Mononuclear cell (primary cell): ENCODE measurements around the gene XAGE3. TPM values are rescaled to one million over a fixed set of nuclear protein-coding genes. Genes with fewer than 3 reads are reported as not detected.
"Not testable (repeated sequence)": the region's sequence is repeated elsewhere in the genome, so short reads cannot be mapped to it uniquely, and the experiment has no call there.

ENCODE experiments used
- H3K27me3 ChIP-seq: 2 replicates; pipeline ENCODE4 v1.6.0; 2011; ENCODE audit warnings: low read length, control low read depth; ENCODE audit not compliant: insufficient read depth
- H3K4me1 ChIP-seq: 2 replicates; pipeline ENCODE4 v1.5.1; 2011; ENCODE audit warnings: mild to moderate bottlenecking, low read length, control low read depth; ENCODE audit not compliant: insufficient read depth
- H3K4me3 ChIP-seq: 2 replicates; pipeline ENCODE4 v1.5.1; 2011; ENCODE audit warnings: mild to moderate bottlenecking, low read length, moderate library complexity
- H3K9me3 ChIP-seq: 2 replicates; pipeline ENCODE4 v1.5.1; 2011; ENCODE audit warnings: low read depth, mild to moderate bottlenecking, control low read depth, low read length
- total RNA-seq: library from RNA; depleted of rRNA; stranded (reverse); fragments of >200 nt; gene quantifications from one replicate; pipeline ENCODE4 v1.2.3, GENCODE V29; 2012

The XAGE3 gene
- total RNA-seq, result not detected

DNA sequence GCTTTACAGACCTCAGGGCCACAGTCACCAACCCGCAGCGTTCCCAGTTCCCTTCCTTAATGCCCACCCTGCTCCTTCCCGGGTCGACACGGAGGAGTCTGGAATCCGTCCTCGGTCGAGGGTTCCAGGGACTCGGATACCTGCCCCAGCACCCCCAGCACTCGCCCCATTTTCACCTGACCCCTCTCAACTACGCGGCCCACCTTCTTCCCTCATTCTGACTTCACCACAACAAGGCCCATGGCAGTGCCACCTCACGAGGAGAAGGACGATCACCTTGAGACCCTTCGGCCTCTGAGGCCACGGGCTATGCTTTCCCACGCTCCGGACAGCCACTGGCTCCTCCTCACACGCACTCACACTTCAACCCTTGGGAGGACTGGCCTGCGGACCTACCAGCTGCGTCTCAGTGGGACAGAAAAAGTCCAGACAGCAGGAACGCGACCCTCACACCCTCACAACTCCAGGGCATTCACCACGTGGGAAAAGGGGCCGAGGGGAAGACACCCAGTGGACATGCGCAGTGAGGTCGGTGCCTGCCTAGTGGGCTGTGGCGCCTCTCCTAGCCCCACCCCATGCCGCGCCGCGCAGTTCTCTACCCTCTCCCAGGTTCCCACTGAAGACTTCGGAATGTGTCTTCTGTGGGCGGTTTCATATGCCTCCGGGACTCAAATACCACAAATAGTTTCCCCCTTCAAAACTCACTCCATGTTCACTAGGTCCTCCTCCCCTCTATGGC is at the start of gene XAGE3:
XAGE3 (minus strand) TSS at position 474 of the 739 bp plus-strand sequence. CDS start 950 bp downstream, outside the sequence.
- H3K4me1 ChIP-seq, result no peaks in the 10 kb centered on the region
- H3K9me3 ChIP-seq, result no peaks in the 10 kb centered on the region
- H3K27me3 ChIP-seq, result no peaks in the 10 kb centered on the region

GRCh38 chrX:52914704-52915103 is 46.8 kb upstream of the XAGE3 start:
- not testable (repeated sequence) for H3K4me1 ChIP-seq, H3K4me3 ChIP-seq, H3K27me3 ChIP-seq, H3K9me3 ChIP-seq

More for the DNA sequence above, at the start of gene XAGE3:
- no peak within 1 kb of the TSS for H3K4me3 ChIP-seq

DNA sequence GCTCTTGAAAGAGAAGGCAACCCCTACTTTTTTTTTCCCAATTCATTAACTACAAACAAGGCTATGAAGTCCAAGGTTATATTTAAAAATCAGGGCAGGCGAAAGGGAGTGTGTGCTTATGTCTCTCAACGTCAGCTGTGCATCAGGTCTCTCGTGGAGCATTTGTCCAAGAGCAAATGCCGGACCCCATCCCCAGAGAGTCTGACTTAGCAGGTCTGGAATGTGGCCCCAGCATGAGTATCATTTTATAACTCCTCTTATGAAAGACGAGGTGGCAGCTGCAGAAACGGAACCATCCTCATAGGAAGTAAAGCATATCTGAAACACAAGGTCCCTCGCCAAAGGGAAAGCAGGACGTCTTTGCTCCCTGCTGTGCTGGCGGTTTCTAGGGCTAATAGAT is 45.8 kb upstream of the XAGE3 start:
- H3K9me3 ChIP-seq, H3K27me3 ChIP-seq, H3K4me1 ChIP-seq, H3K4me3 ChIP-seq: not testable (repeated sequence)

GRCh38 chrX:52909313-52909969 is 41.6 kb upstream of the XAGE3 start:
- H3K4me3 ChIP-seq, H3K4me1 ChIP-seq, H3K27me3 ChIP-seq, H3K9me3 ChIP-seq: not testable (repeated sequence)

DNA sequence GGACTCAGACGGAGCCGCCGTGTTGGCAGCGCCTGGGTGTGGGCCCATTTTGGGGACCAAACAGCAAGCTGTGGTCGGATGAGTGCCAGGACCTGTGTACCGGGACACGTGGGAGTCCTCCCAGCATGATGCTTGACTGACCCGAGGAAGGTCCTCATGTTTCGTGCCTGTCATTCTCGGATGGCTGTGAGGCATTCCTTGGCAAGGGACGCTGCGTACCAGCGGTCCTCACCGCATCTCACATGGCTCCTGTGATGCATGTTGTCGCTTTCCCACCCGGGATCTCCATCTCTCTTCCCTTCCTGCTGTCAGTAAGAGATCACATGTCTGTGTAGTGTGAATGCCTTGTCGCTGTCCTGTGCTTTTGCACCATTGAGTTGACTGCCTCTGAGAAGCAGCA is 40.0 kb upstream of the XAGE3 start:
- not testable (repeated sequence) for H3K9me3 ChIP-seq, H3K4me3 ChIP-seq, H3K4me1 ChIP-seq, H3K27me3 ChIP-seq

GRCh38 chrX:52907137-52907536 is 39.3 kb upstream of the XAGE3 start:
- not testable (repeated sequence) for H3K27me3 ChIP-seq, H3K9me3 ChIP-seq, H3K4me3 ChIP-seq, H3K4me1 ChIP-seq

GRCh38 chrX:52906072-52906471 is 38.2 kb upstream of the XAGE3 start:
- not testable (repeated sequence) for H3K4me3 ChIP-seq, H3K4me1 ChIP-seq, H3K9me3 ChIP-seq

GRCh38 chrX:52905531-52905930 is 37.6 kb upstream of the XAGE3 start:
- H3K4me3 ChIP-seq, H3K27me3 ChIP-seq, H3K9me3 ChIP-seq, H3K4me1 ChIP-seq: not testable (repeated sequence)

More at GRCh38 chrX:52906072-52906471, 38.2 kb upstream of the XAGE3 start:
- H3K27me3 ChIP-seq, result not testable (repeated sequence)

- H3K4me1 ChIP-seq, H3K27me3 ChIP-seq, H3K9me3 ChIP-seq, H3K4me3 ChIP-seq: not testable (repeated sequence)
Measured at GRCh38 chrX:52896855-52897709, 29.2 kb upstream of the XAGE3 start, which contains the start of gene FAM156B. Gene FAM156B (plus strand): TSS chrX:52897330. CDS start chrX:52907226, 9,896 bp downstream.

DNA sequence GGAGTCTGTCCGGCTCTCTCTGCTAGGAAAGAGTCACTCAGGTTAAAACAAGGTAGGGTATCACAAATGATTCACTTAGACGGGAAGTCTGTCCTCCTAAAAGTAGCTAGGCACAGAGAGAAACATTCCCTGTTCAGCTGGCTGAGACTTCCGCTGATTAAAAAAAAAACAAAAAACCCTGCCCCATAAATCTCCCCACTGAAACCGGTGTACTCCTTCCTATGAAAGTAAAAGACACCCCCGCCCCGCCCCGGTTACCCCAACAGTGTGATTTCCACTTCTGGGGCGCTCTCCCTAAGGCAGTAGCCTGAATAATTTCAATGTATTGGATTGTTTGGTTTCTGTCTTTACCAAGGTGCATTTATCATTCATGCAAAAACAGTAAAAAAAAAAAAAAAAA is 28.6 kb upstream of the XAGE3 start:
- not testable (repeated sequence) for H3K4me3 ChIP-seq, H3K27me3 ChIP-seq, H3K4me1 ChIP-seq, H3K9me3 ChIP-seq

DNA sequence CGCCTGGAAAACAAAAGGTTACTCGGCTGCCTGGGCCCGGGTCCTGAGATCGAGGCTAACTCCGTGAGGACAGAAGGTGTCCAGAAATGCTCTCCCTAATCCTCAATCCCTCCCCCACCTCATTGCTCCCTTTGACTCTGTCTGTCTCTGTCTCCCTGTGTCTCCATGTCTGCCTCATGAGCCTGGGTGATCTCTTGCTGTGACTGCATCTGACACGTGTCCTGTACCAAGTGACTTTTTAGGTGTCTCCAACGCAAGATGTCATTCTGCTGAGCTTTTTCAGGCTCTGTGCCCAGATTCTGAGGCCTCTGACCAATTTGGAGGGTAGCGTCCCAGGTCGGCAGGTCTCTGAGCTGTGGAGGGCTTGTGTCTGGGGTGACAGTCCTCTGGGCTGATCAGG is 20.2 kb upstream of the XAGE3 start:
- not testable (repeated sequence) for H3K27me3 ChIP-seq, H3K9me3 ChIP-seq, H3K4me3 ChIP-seq, H3K4me1 ChIP-seq

DNA sequence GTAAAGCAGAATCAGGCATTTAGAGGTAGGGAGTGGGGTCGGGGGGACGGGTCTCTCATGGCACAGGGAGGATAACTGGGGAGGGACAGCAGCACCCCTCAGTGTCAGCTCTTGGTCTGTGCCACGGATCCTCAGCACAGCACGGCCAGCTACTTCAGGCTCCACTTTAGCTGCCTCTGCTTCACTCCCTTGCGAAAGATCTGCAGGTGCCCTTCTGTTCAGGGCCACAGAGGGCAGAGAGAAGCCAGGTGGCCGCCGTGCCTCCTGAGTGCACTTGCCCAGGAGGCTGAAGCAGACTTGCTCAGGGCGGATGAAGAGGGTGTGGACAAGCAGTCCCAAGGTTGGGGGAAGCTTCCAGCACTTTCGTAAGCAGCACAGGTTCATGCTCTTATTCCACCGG is 19.6 kb upstream of the XAGE3 start:
- H3K4me3 ChIP-seq, H3K9me3 ChIP-seq, H3K27me3 ChIP-seq, H3K4me1 ChIP-seq: not testable (repeated sequence)

DNA sequence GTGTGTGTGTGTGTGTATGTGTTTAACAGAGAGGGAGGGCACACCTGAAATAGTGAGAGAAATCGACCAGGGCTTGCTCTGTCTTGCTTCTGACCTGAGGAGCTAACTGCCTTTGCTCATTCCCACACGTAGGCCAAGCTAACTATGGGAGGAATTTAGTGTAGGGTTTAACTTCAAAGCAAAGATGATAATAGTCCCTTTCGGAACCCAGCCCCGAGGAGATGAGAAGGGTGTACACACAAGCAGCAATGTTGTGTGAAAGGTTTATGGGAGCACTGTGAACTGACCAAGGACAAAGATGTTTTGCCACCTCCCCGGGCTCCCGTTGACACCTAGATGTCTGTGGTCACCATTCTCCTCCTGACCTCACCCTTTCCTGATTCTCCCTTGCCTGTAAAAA is 8.5 kb upstream of the XAGE3 start:
- not testable (repeated sequence) for H3K27me3 ChIP-seq, H3K9me3 ChIP-seq, H3K4me1 ChIP-seq, H3K4me3 ChIP-seq

- H3K27me3 ChIP-seq, H3K9me3 ChIP-seq, H3K4me3 ChIP-seq, H3K4me1 ChIP-seq: not testable (repeated sequence)
Measured at GRCh38 chrX:52875436-52875835, 7.6 kb upstream of the XAGE3 start.

DNA sequence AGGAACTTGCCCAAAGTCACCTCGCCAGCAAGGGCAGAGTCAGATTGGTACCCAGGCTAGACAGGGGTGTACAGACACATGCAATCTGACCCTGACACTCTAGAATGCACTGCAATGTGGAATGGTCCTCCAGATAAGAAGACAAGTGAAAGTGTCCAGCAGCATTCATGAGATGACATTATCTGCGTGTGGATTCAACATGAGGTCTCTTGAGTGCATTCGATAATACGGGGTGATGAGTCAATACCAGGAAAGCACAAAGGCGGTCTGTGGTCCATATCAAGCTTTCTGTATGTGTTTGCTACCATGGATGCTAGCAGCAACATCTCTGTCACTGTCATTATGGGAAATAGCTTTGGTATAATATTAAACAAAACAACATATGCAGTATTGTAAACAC is 6.8 kb upstream of the XAGE3 start:
- Histone ChIP-seq H3K27me3 (no peaks in the 10 kb centered on the region), H3K4me3 (no peak overlapping the region), H3K9me3 (no peaks in the 10 kb centered on the region), H3K4me1 (no peaks in the 10 kb centered on the region)
